Measurements from ENCODE around the gene NEO1.
A peak's percentile ranks its signal among the peaks of the same experiment; 100 is the strongest.

Gene NEO1

GRCh38 chr15:73051807-73052652 lies at the start of gene NEO1:
NEO1 (plus strand) TSS chr15:73052463; CDS start chr15:73052676, 213 bp downstream.
- DNase-seq (ENCODE audit: low spot score), result peak; percentile 98

- DNase-seq (ENCODE audit: low spot score), result no peak
Measured at GRCh38 chr15:73004462-73004861, 47.8 kb upstream of the NEO1 start.

- no peak for DNase-seq (ENCODE audit: low spot score)
Measured at GRCh38 chr15:73005032-73005431, 47.2 kb upstream of the NEO1 start.

- no peak for DNase-seq (ENCODE audit: low spot score)
Measured at GRCh38 chr15:73005446-73005845, 46.8 kb upstream of the NEO1 start.

GRCh38 chr15:73006523-73006922 lies 45.7 kb upstream of the NEO1 start:
- no peak for DNase-seq (ENCODE audit: low spot score)

GRCh38 chr15:73009066-73010056 lies 42.9 kb upstream of the NEO1 start:
- no peak for DNase-seq (ENCODE audit: low spot score)

- no peak for DNase-seq (ENCODE audit: low spot score)
Measured at GRCh38 chr15:73010154-73011152, 41.8 kb upstream of the NEO1 start.

GRCh38 chr15:73014904-73015303 lies 37.4 kb upstream of the NEO1 start:
- DNase-seq (ENCODE audit: low spot score), result no peak

GRCh38 chr15:73015493-73015892 lies 36.8 kb upstream of the NEO1 start:
- DNase-seq (ENCODE audit: low spot score), result no peak

GRCh38 chr15:73017987-73018386 lies 34.3 kb upstream of the NEO1 start:
- no peak for DNase-seq (ENCODE audit: low spot score)

- DNase-seq (ENCODE audit: low spot score), result no peak
Measured at GRCh38 chr15:73019154-73019553, 33.1 kb upstream of the NEO1 start.

GRCh38 chr15:73019601-73020146 lies 32.6 kb upstream of the NEO1 start:
- no peak for DNase-seq (ENCODE audit: low spot score)

GRCh38 chr15:73021139-73021621 lies 31.1 kb upstream of the NEO1 start:
- DNase-seq (ENCODE audit: low spot score), result no peak

GRCh38 chr15:73022161-73022560 lies 30.1 kb upstream of the NEO1 start:
- no peak for DNase-seq (ENCODE audit: low spot score)

GRCh38 chr15:73023071-73023470 lies 29.2 kb upstream of the NEO1 start:
- DNase-seq (ENCODE audit: low spot score), result no peak

GRCh38 chr15:73024168-73024567 lies 28.1 kb upstream of the NEO1 start:
- no peak for DNase-seq (ENCODE audit: low spot score)

GRCh38 chr15:73026511-73027054 lies 25.7 kb upstream of the NEO1 start:
- DNase-seq (ENCODE audit: low spot score), result no peak

GRCh38 chr15:73028031-73028430 lies 24.2 kb upstream of the NEO1 start:
- no peak for DNase-seq (ENCODE audit: low spot score)

- DNase-seq (ENCODE audit: low spot score), result no peak
Measured at GRCh38 chr15:73028831-73029451, 23.3 kb upstream of the NEO1 start.

- no peak for DNase-seq (ENCODE audit: low spot score)
Measured at GRCh38 chr15:73030122-73030679, 22.1 kb upstream of the NEO1 start.
